WTC11 (cell line): ENCODE measurements around the gene DNTT. TPM values are rescaled to one million over a fixed set of nuclear protein-coding genes. Genes with fewer than 3 reads are reported as not detected.

ENCODE experiments used
- ATAC-seq: fragments of 200-7000 bp; cut with Tn5 transposase; 2 replicates; pipeline ENCODE4 v1.10.0; 2021; ENCODE audit warnings: mild to moderate bottlenecking, moderate library complexity
- CTCF ChIA-PET: fragments of 300-600 bp; sonication (Branson Sonifier 250); formaldehyde crosslinking; loops from one replicate; lab custom pipeline; 2021; ENCODE audit warnings: antibody characterized with exemption; lab: Charles Lee
- POLR2A ChIA-PET: fragments of 350-600 bp; sonication (Branson Sonifier 250); formaldehyde crosslinking; loops from one replicate; lab custom pipeline; 2021; ENCODE audit warnings: antibody characterized with exemption; lab: Charles Lee
- DNase-seq: peaks from one replicate; pipeline ENCODE4 v3.0.0; 2021; ENCODE audit warnings: low spot score
- H3K27ac Mint-ChIP-seq: 2 replicates; pipeline ENCODE4 v1.8.0; 2021; ENCODE audit warnings: mixed read lengths
- H3K27me3 Mint-ChIP-seq: 2 replicates; pipeline ENCODE4 v1.8.0; 2021; ENCODE audit warnings: low read depth, mild to moderate bottlenecking, moderate library complexity, mixed read lengths
- H3K36me3 Mint-ChIP-seq: 2 replicates; pipeline ENCODE4 v1.8.0; 2021; ENCODE audit warnings: mixed read lengths
- H3K4me1 Mint-ChIP-seq: 2 replicates; pipeline ENCODE4 v1.8.0; 2022; ENCODE audit warnings: mixed read lengths
- H3K4me3 Mint-ChIP-seq: 2 replicates; pipeline ENCODE4 v1.8.0; 2021; ENCODE audit warnings: mild to moderate bottlenecking, moderate library complexity, mixed read lengths
- H3K9me3 Mint-ChIP-seq: 2 replicates; pipeline ENCODE4 v1.8.0; 2021; ENCODE audit warnings: mixed read lengths
- AR ChIP-seq: fragments of 250-450 bp; sonication (Bioruptor Pico); IDR thresholded peaks from 2 replicates; pipeline ENCODE4 v1.9.0; 2021; ENCODE audit warnings: mild to moderate bottlenecking
- CDX4 ChIP-seq: fragments of 250-450 bp; sonication (Bioruptor Pico); IDR thresholded peaks from 2 replicates; pipeline ENCODE4 v1.9.0; 2021; ENCODE audit warnings: moderate library complexity, mild to moderate bottlenecking, inconsistent platforms, borderline replicate concordance
- CREB1 ChIP-seq: sonication (generic); formaldehyde crosslinking; IDR thresholded peaks from 2 replicates; pipeline ENCODE4 v1.8.0; 2023; ENCODE audit warnings: mild to moderate bottlenecking, missing genetic modification reagents
- CTCF ChIP-seq: fragments of 200-600 bp; IDR thresholded peaks from 2 replicates; pipeline ENCODE4 v1.8.0; 2022; ENCODE audit warnings: antibody characterized with exemption
- E2F1 ChIP-seq: sonication (generic); formaldehyde crosslinking; IDR thresholded peaks from 2 replicates; pipeline ENCODE4 v1.8.0; 2022; ENCODE audit warnings: mild to moderate bottlenecking, missing genetic modification reagents
- EMX1 ChIP-seq: fragments of 250-450 bp; sonication (Bioruptor Pico); IDR thresholded peaks from 2 replicates; pipeline ENCODE4 v1.8.0; 2021; ENCODE audit warnings: mild to moderate bottlenecking
- ESRRA ChIP-seq: sonication (generic); formaldehyde crosslinking; IDR thresholded peaks from 2 replicates; pipeline ENCODE4 v1.8.1; 2022; ENCODE audit warnings: mild to moderate bottlenecking, missing genetic modification reagents, borderline replicate concordance
- GABPB1 ChIP-seq: sonication (generic); formaldehyde crosslinking; IDR thresholded peaks from 2 replicates; pipeline ENCODE4 v1.8.1; 2023; ENCODE audit warnings: mild to moderate bottlenecking, missing genetic modification reagents
- NFE2L1 ChIP-seq: sonication (generic); formaldehyde crosslinking; IDR thresholded peaks from 2 replicates; pipeline ENCODE4 v1.8.1; 2023; ENCODE audit warnings: missing genetic modification reagents
- NR3C1 ChIP-seq: sonication (generic); formaldehyde crosslinking; conservative IDR thresholded peaks from 2 replicates; pipeline ENCODE4 v1.8.1; 2023; ENCODE audit warnings: low read depth, mild to moderate bottlenecking, missing genetic modification reagents
- SP1 ChIP-seq: sonication (generic); formaldehyde crosslinking; conservative IDR thresholded peaks from 2 replicates; pipeline ENCODE4 v1.8.1; 2022; ENCODE audit warnings: missing genetic modification reagents
- USF1 ChIP-seq: sonication (generic); formaldehyde crosslinking; IDR thresholded peaks from 2 replicates; pipeline ENCODE4 v1.8.0; 2022; ENCODE audit warnings: mild to moderate bottlenecking, missing genetic modification reagents
- ZNF263 ChIP-seq: sonication (generic); formaldehyde crosslinking; IDR thresholded peaks from 2 replicates; pipeline ENCODE4 v1.8.1; 2022; ENCODE audit warnings: low read depth, mild to moderate bottlenecking, moderate library complexity, missing genetic modification reagents
- ZNF416 ChIP-seq: fragments of 250-450 bp; sonication (Bioruptor Pico); IDR thresholded peaks from 2 replicates; pipeline ENCODE4 v1.9.0; 2021; ENCODE audit warnings: mild to moderate bottlenecking, inconsistent platforms
- ZNF671 ChIP-seq: fragments of 250-450 bp; sonication (Bioruptor Pico); IDR thresholded peaks from 2 replicates; pipeline ENCODE4 v1.8.0; 2021; ENCODE audit warnings: mild to moderate bottlenecking
- total RNA-seq: library from RNA; stranded (reverse); gene quantifications from 3 replicates; pipeline ENCODE4 v1.2.3, GENCODE V29; 2021

DNTT gene
- total RNA-seq, 1 experiment from 2014 or later = not detected

- TF ChIP-seq NFE2L1 (CRISPR knock-in tag) (no peak), AR (CRISPR knock-in tag) (no peak)
Measured at GRCh38 chr10:96379758-96380157, 75.5 kb downstream of the DNTT start (continued).

GRCh38 chr10:96380821-96381220 lies 76.6 kb downstream of the DNTT start:
- no peak for DNase-seq
- POLR2A ChIA-PET = interaction anchor here (0.6 kb wide), 1 partner anchor 273 kb away, joined by 3 read pairs; no protein-coding TSS in a partner anchor
- Mint-ChIP-seq H3K9me3 (no peaks in the 10 kb centered on the region), H3K27ac (no peak overlapping the region), H3K27me3 (no peaks in the 10 kb centered on the region), H3K4me1 (peaks cover 8% of the 10 kb centered on the region), H3K36me3 (no peaks in the 10 kb centered on the region), H3K4me3 (no peak overlapping the region)
- ATAC-seq = no peak
- no peak for TF ChIP-seq CDX4 (CRISPR knock-in tag)
- no peak for TF ChIP-seq CTCF
- no peak for TF ChIP-seq NR3C1 (CRISPR knock-in tag)
- TF ChIP-seq CREB1 (CRISPR knock-in tag) = no peak
- no peak for TF ChIP-seq SP1 (CRISPR knock-in tag)
- no peak for TF ChIP-seq GABPB1 (CRISPR knock-in tag)
- no peak for TF ChIP-seq ESRRA (CRISPR knock-in tag)
- CTCF ChIA-PET = interaction anchor here (0.7 to 1.0 kb wide), 2 partner anchors 15 to 42 kb away, joined by 3 to 5 read pairs; no protein-coding TSS in a partner anchor

GRCh38 chr10:96384506-96384905 lies 80.3 kb downstream of the DNTT start:
- ChIA-PET CTCF (interaction anchor here (1.5 to 2.8 kb wide), 3 partner anchors 9 to 130 kb away, joined by 6 to 21 read pairs (median 21); partner anchors contain the start of gene TLL2), POLR2A (no interaction called here)
- no peak overlapping the region for H3K4me3 Mint-ChIP-seq
- no peak overlapping the region for H3K27ac Mint-ChIP-seq
- TF ChIP-seq CDX4 (CRISPR knock-in tag) (no peak), EMX1 (CRISPR knock-in tag) (no peak), E2F1 (CRISPR knock-in tag) (no peak), ZNF416 (CRISPR knock-in tag) (no peak), USF1 (CRISPR knock-in tag) (no peak), ZNF263 (no peak), AR (CRISPR knock-in tag) (no peak), ZNF671 (CRISPR knock-in tag) (no peak)
- H3K9me3 Mint-ChIP-seq = no peaks in the 10 kb centered on the region
- no peak for DNase-seq
- ATAC-seq = no peak
- H3K27me3 Mint-ChIP-seq = no peaks in the 10 kb centered on the region
- H3K36me3 Mint-ChIP-seq = no peaks in the 10 kb centered on the region
- 0 out of 2 replicates have a peak, but pooled peaks cover 3% of the 10 kb centered on the region for H3K4me1 Mint-ChIP-seq
